ENCODE data around the gene RANBP17. TPM values are rescaled to one million over a fixed set of nuclear protein-coding genes. Genes with fewer than 3 reads are reported as not detected.
"Not testable (repeated sequence)": the region's sequence is repeated elsewhere in the genome, so short reads cannot be mapped to it uniquely, and the experiment has no call there.

Gene RANBP17
- total and polyA plus RNA-seq, 8 donors, result 3.5 to 11.3 (median 7.9) TPM

DNA sequence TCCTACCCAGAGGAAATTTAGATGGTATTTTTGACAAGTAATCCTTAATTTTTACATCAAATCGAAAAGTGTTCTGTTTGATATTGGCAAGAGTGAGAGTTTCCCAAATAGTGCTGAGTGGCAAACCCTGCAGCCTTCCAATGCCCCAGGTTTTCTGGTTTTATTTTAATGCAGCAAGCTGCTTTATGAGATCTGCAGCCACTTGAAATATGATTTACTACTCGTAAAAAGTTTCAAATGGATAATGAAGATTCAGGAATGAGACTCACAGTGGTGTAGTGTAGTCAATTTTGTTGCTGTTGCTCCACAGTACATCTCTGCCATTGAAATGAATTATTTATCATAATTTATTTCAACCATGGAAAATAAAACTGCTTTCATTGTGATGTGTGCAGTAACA, 423.6 kb downstream of the RANBP17 start:
- no peaks in the 10 kb centered on the region for H3K9me3 ChIP-seq
- no peak overlapping the region for H3K4me3 ChIP-seq
- H3K27me3 ChIP-seq, result no peaks in the 10 kb centered on the region
- TF ChIP-seq, protein P1, sequence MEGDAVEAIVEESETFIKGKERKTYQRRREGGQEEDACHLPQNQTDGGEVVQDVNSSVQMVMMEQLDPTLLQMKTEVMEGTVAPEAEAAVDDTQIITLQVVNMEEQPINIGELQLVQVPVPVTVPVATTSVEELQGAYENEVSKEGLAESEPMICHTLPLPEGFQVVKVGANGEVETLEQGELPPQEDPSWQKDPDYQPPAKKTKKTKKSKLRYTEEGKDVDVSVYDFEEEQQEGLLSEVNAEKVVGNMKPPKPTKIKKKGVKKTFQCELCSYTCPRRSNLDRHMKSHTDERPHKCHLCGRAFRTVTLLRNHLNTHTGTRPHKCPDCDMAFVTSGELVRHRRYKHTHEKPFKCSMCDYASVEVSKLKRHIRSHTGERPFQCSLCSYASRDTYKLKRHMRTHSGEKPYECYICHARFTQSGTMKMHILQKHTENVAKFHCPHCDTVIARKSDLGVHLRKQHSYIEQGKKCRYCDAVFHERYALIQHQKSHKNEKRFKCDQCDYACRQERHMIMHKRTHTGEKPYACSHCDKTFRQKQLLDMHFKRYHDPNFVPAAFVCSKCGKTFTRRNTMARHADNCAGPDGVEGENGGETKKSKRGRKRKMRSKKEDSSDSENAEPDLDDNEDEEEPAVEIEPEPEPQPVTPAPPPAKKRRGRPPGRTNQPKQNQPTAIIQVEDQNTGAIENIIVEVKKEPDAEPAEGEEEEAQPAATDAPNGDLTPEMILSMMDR (IDR thresholded peaks at IDR 0.05), result no peak
- H3K27ac ChIP-seq, result no peak overlapping the region
- no peak for DNase-seq
- FAIRE-seq, result no peak
- no peaks in the 10 kb centered on the region for H3K4me1 ChIP-seq
- no peak for ATAC-seq
- 73 to 77% methylated on average over 2 of the region's 2 CpGs for WGBS, 2 donors
- intact Hi-C loops (cut with DNase I), result no loop called here
- H3K36me3 ChIP-seq, result no peaks in the 10 kb centered on the region

DNA sequence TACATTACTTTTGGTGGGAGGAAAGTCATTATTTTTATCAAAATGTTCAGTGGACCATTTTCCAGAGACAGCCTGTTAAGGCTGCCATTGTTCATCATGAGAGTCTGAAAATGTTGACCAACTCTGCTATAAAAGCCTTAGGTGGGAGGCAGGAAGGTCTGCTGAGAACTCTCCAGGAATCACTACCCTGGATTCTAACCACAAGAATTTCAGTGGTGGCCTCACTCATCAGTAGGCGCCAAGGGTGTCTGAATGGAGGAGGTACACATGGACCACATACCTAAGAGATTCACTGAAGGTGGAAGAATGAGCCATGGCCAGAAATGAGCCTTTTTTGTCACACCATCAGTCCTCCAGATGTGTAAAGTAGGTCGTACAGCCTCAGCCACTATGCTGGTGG, 426.2 kb downstream of the RANBP17 start:
- Histone ChIP-seq H3K27me3 (no peaks in the 10 kb centered on the region), H3K4me1 (no peaks in the 10 kb centered on the region), H3K27ac (no peak overlapping the region), H3K4me3 (no peak overlapping the region), H3K9me3 (no peaks in the 10 kb centered on the region), H3K36me3 (no peaks in the 10 kb centered on the region)
- DNase-seq, result no peak
- WGBS, 2 donors, result 86 to 89% methylated on average over 2 of the region's 2 CpGs
- TF ChIP-seq, protein P1 (IDR thresholded peaks at IDR 0.05), result no peak
- intact Hi-C loops (cut with DNase I), result no loop called here
- no peak for ATAC-seq
- no peak for FAIRE-seq

DNA sequence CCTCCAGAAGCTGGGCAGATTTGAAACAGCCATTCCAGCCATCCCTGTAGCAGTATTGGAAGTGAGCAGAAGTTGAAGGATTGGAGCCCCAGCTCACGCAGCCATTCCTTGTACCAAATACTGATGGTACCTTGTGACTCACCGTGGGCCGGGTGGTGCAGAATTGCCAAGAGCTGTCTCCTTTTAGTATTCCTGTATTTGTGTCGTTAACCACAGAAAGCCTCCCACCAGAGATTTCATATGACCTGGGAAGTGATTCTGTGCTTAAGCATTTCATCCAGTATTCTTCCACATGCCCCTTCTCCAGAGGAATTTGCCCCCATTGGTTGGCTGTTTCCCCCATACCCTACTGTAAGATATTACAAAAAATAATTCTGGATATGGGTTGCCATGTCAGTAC, 429.6 kb downstream of the RANBP17 start:
- TF ChIP-seq, protein P1 (IDR thresholded peaks at IDR 0.05), result no peak
- intact Hi-C loops (cut with DNase I), result no loop called here
- Histone ChIP-seq H3K36me3 (no peaks in the 10 kb centered on the region), H3K27me3 (no peaks in the 10 kb centered on the region), H3K4me1 (no peaks in the 10 kb centered on the region), H3K27ac (no peak overlapping the region), H3K4me3 (no peak overlapping the region), H3K9me3 (no peaks in the 10 kb centered on the region)
- ATAC-seq, result no peak
- no peak for DNase-seq
- WGBS, 2 donors, result 97 to 99% methylated on average over 4 of the region's 4 CpGs
- no peak for FAIRE-seq

DNA sequence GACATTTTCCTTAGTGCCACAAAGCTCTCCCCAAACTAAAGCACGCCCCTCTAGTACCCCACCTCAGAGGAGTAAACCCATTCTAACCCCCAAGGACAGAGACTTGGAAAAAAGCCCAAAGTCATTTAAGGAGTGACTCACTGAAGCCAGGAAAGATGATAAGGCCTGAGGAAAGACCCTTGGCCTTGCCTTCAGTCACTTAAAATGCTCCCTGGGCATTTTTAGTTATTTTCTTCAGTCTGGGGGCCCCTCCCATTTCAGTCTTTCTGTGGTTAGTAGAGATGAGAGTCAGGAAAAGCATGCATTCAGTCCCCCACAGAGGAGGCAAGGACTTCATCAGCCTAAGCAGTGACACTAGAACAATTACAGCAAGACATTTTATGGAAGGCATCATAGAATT, 433.5 kb downstream of the RANBP17 start:
- no peak for FAIRE-seq
- Histone ChIP-seq H3K27me3 (no peaks in the 10 kb centered on the region), H3K27ac (no peak overlapping the region), H3K9me3 (no peaks in the 10 kb centered on the region), H3K36me3 (no peaks in the 10 kb centered on the region), H3K4me1 (no peaks in the 10 kb centered on the region), H3K4me3 (no peak overlapping the region)
- no peak for DNase-seq
- ATAC-seq, result no peak
- TF ChIP-seq, protein P1 (IDR thresholded peaks at IDR 0.05), result no peak
- intact Hi-C loops (cut with DNase I), result no loop called here
- WGBS, 2 donors, result 50 to 55% methylated on average over 1 of the region's 1 CpG

DNA sequence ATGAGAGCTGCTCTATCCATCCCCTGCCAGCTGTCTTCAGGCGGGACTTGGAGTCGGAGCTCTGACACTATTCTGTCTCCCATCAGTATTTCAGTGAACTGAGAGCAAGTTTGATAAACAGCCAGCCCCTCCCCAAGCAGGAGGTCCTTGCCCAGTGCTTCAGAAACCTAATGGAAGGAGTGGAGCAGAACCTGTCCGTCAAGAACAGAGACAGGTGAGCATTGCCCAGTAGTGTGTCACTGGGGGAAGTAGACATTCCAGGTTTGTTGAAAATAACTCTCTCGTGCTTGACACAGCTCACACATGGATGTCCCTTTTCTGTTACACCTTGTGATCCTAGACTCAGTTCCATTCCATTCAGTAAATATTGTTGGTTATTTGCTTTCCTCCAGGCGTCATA, 434.0 kb downstream of the RANBP17 start:
- no peak overlapping the region for H3K27ac ChIP-seq
- no peaks in the 10 kb centered on the region for H3K4me1 ChIP-seq
- intact Hi-C loops (cut with DNase I), result no loop called here
- no peak for FAIRE-seq
- TF ChIP-seq, protein P1 (IDR thresholded peaks at IDR 0.05), result no peak
- no peaks in the 10 kb centered on the region for H3K36me3 ChIP-seq
- DNase-seq, result no peak
- no peak overlapping the region for H3K4me3 ChIP-seq
- no peak for ATAC-seq
- H3K27me3 ChIP-seq, result no peaks in the 10 kb centered on the region
- 89 to 91% methylated on average over 5 of the region's 5 CpGs for WGBS, 2 donors
- no peaks in the 10 kb centered on the region for H3K9me3 ChIP-seq

DNA sequence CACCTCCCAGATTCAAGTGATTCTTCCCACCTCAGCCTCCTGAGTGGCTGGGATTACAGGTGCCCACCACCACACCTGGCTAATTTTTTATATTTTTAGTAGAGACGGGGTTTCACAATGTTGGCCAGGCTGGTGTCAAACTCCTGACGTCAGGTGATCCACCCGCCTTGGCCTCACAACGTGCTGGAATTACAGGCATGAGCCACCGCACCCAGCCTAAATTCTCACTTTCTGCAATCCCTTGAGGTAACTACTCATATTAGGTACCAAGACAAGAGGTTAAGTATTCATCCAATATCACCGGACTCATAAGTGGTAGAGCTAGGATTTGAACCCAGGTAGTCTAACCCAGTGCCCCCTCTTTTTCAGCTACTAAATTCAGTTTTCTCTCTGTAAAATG, 436.1 kb downstream of the RANBP17 start:
- H3K27ac ChIP-seq; H3K27me3 ChIP-seq; H3K4me3 ChIP-seq; H3K36me3 ChIP-seq; FAIRE-seq; DNase-seq; ATAC-seq; H3K4me1 ChIP-seq; H3K9me3 ChIP-seq; intact Hi-C loops (cut with DNase I): not testable (repeated sequence)
- WGBS, 2 donors, result 95 to 99% methylated on average over 6 of the region's 6 CpGs

Measured in pancreas (tissue), 10 donors.